WTC11 (cell line): ENCODE results near the gene HES4.

Experiments used
- CREB1 ChIP-seq: sonication (generic); formaldehyde crosslinking; IDR thresholded peaks from 2 replicates; pipeline ENCODE4 v1.8.0; 2023; ENCODE audit warnings: mild to moderate bottlenecking, missing genetic modification reagents
- CTCF ChIP-seq: fragments of 200-600 bp; IDR thresholded peaks from 2 replicates; pipeline ENCODE4 v1.8.0; 2022; ENCODE audit warnings: antibody characterized with exemption

- TF ChIP-seq CTCF (no peak), CREB1 (CRISPR knock-in tag) (peak; percentile 75; the same call in 1 of the 2 replicates)
These were observed 610 bp upstream of the HES4 start for GRCh38 chr1:1000357-1001056.
